Stimulated activated CD8-positive, alpha-beta memory T cell treated with anti-CD3 and anti-CD28 coated beads, Interleukin-7, amount 100 ng/mL, for 48 hours (primary cell): Measurements from ENCODE around the gene SHKBP1.
A peak's percentile ranks its signal among the peaks of the same experiment; 100 is the strongest.
"Not testable (repeated sequence)": the region's sequence is repeated elsewhere in the genome, so short reads cannot be mapped to it uniquely, and the experiment has no call there.

Experiments used
- DNase-seq, 2 donors: peaks; one replicate each; pipeline ENCODE4 v3.0.0-alpha.2; 2020; ENCODE audit warnings: low read depth in 1 of 2; ENCODE audit errors: extremely low read depth in 1 of 2

SHKBP1 gene

GRCh38 chr19:40584007-40584406, 7.3 kb downstream of the SHKBP1 start:
- no peak for DNase-seq

- no peak for DNase-seq
Measured at GRCh38 chr19:40585241-40585981, 8.7 kb downstream of the SHKBP1 start.

GRCh38 chr19:40585982-40586422, 9.3 kb downstream of the SHKBP1 start:
- no peak for DNase-seq

- DNase-seq: no peak
Measured at GRCh38 chr19:40586611-40587010, 9.9 kb downstream of the SHKBP1 start.

- no peak for DNase-seq
Measured at GRCh38 chr19:40588110-40588854, 11.6 kb downstream of the SHKBP1 start.

- no peak for DNase-seq
Measured at GRCh38 chr19:40588926-40589569, 12.4 kb downstream of the SHKBP1 start.

- no peak for DNase-seq
Measured at GRCh38 chr19:40589591-40590429, 13.1 kb downstream of the SHKBP1 start.

- no peak for DNase-seq
Measured at GRCh38 chr19:40590464-40591265, 14.0 kb downstream of the SHKBP1 start.

GRCh38 chr19:40591724-40592123, 15.1 kb downstream of the SHKBP1 start:
- DNase-seq: not testable (repeated sequence)

- DNase-seq: no peak
Measured at GRCh38 chr19:40592170-40592569, 15.5 kb downstream of the SHKBP1 start.

GRCh38 chr19:40594255-40594654, 17.6 kb downstream of the SHKBP1 start:
- no peak for DNase-seq

GRCh38 chr19:40594657-40595091, 18.0 kb downstream of the SHKBP1 start:
- DNase-seq: no peak

GRCh38 chr19:40596608-40597328, 20.1 kb downstream of the SHKBP1 start:
- DNase-seq: no peak

- no peak for DNase-seq
Measured at GRCh38 chr19:40597329-40597838, 20.7 kb downstream of the SHKBP1 start.

GRCh38 chr19:40598121-40598917, 21.6 kb downstream of the SHKBP1 start:
- peak; percentile 58 to 67 for DNase-seq

- DNase-seq: no peak
Measured at GRCh38 chr19:40598918-40599307, 22.2 kb downstream of the SHKBP1 start.

- no peak for DNase-seq
Measured at GRCh38 chr19:40599331-40599901, 22.7 kb downstream of the SHKBP1 start.
